Measurements from ENCODE around the gene NPTN.

Gene NPTN

GRCh38 chr15:73633111-73633990, at the start of gene NPTN:
NPTN (minus strand) TSS chr15:73633389; CDS start chr15:73633215, 174 bp downstream.
- TF ChIP-seq POLR2A (IDR thresholded peaks at IDR 0.05; ENCODE audit: low read depth, low read length), result peak; percentile 68
- FAIRE-seq (no peak), DNase-seq (ENCODE audit: insufficient read length, low spot score) (peak; percentile 76)

GRCh38 chr15:73682600-73683090, 49.5 kb upstream of the NPTN start:
- TF ChIP-seq POLR2A (IDR thresholded peaks at IDR 0.05; ENCODE audit: low read depth, low read length), result no peak
- FAIRE-seq (no peak), DNase-seq (ENCODE audit: insufficient read length, low spot score) (no peak)

- FAIRE-seq, result no peak
- TF ChIP-seq POLR2A (IDR thresholded peaks at IDR 0.05; ENCODE audit: low read depth, low read length), result no peak
- no peak for DNase-seq (ENCODE audit: insufficient read length, low spot score)
Measured at GRCh38 chr15:73681856-73682599, 48.8 kb upstream of the NPTN start.

- TF ChIP-seq POLR2A (IDR thresholded peaks at IDR 0.05; ENCODE audit: low read depth, low read length), result no peak
- no peak for FAIRE-seq
- DNase-seq (ENCODE audit: insufficient read length, low spot score), result no peak
Measured at GRCh38 chr15:73681063-73681462, 47.9 kb upstream of the NPTN start.

GRCh38 chr15:73680549-73680948, 47.4 kb upstream of the NPTN start:
- no peak for TF ChIP-seq POLR2A (IDR thresholded peaks at IDR 0.05; ENCODE audit: low read depth, low read length)
- no peak for DNase-seq (ENCODE audit: insufficient read length, low spot score)

GRCh38 chr15:73679964-73680363, 46.8 kb upstream of the NPTN start:
- TF ChIP-seq POLR2A (IDR thresholded peaks at IDR 0.05; ENCODE audit: low read depth, low read length), result no peak

More at GRCh38 chr15:73680549-73680948, 47.4 kb upstream of the NPTN start:
- FAIRE-seq, result no peak

GRCh38 chr15:73679180-73679579, 46.0 kb upstream of the NPTN start:
- FAIRE-seq (no peak), DNase-seq (ENCODE audit: insufficient read length, low spot score) (no peak)
- TF ChIP-seq POLR2A (IDR thresholded peaks at IDR 0.05; ENCODE audit: low read depth, low read length), result no peak

More at GRCh38 chr15:73679964-73680363, 46.8 kb upstream of the NPTN start:
- FAIRE-seq, result no peak
- no peak for DNase-seq (ENCODE audit: insufficient read length, low spot score)

GRCh38 chr15:73678498-73678897, 45.3 kb upstream of the NPTN start:
- no peak for TF ChIP-seq POLR2A (IDR thresholded peaks at IDR 0.05; ENCODE audit: low read depth, low read length)
- no peak for DNase-seq (ENCODE audit: insufficient read length, low spot score)
- FAIRE-seq, result no peak

- FAIRE-seq (no peak), DNase-seq (ENCODE audit: insufficient read length, low spot score) (no peak)
- no peak for TF ChIP-seq POLR2A (IDR thresholded peaks at IDR 0.05; ENCODE audit: low read depth, low read length)
Measured at GRCh38 chr15:73677733-73678132, 44.5 kb upstream of the NPTN start.

GRCh38 chr15:73677146-73677607, 44.0 kb upstream of the NPTN start:
- no peak for TF ChIP-seq POLR2A (IDR thresholded peaks at IDR 0.05; ENCODE audit: low read depth, low read length)
- DNase-seq (ENCODE audit: insufficient read length, low spot score), result no peak
- FAIRE-seq, result no peak

- DNase-seq (ENCODE audit: insufficient read length, low spot score), result no peak
- TF ChIP-seq POLR2A (IDR thresholded peaks at IDR 0.05; ENCODE audit: low read depth, low read length), result no peak
- FAIRE-seq, result no peak
Measured at GRCh38 chr15:73674587-73674986, 41.4 kb upstream of the NPTN start.

GRCh38 chr15:73660455-73660854, 27.3 kb upstream of the NPTN start:
- no peak for FAIRE-seq
- no peak for TF ChIP-seq POLR2A (IDR thresholded peaks at IDR 0.05; ENCODE audit: low read depth, low read length)
- no peak for DNase-seq (ENCODE audit: insufficient read length, low spot score)

GRCh38 chr15:73658645-73659044, 25.5 kb upstream of the NPTN start:
- FAIRE-seq, result no peak
- TF ChIP-seq POLR2A (IDR thresholded peaks at IDR 0.05; ENCODE audit: low read depth, low read length), result no peak
- DNase-seq (ENCODE audit: insufficient read length, low spot score), result no peak

GRCh38 chr15:73655724-73656123, 22.5 kb upstream of the NPTN start:
- TF ChIP-seq POLR2A (IDR thresholded peaks at IDR 0.05; ENCODE audit: low read depth, low read length), result no peak
- FAIRE-seq (no peak), DNase-seq (ENCODE audit: insufficient read length, low spot score) (no peak)

Data from H54 (cell line).